Neural progenitor cell (in vitro differentiated cells): Measurements from ENCODE around the gene TMEM109.

Experiments used
- EZH2 ChIP-seq: fragments of 200-600 bp; sonication (generic); IDR thresholded peaks from 2 replicates; pipeline ENCODE4 v1.6.1; 2017; ENCODE audit warnings: antibody characterized with exemption, mild to moderate bottlenecking, moderate library complexity
- EZH2phosphoT487 ChIP-seq: fragments of 200-600 bp; sonication (generic); IDR thresholded peaks from 2 replicates; pipeline ENCODE4 v1.6.1; 2017; ENCODE audit warnings: antibody characterized with exemption
- TF ChIP-seq, protein P1 (sequence below): fragments of 200-600 bp; sonication (generic); IDR thresholded peaks from 2 replicates; pipeline ENCODE4 v1.5.1; 2017; ENCODE audit warnings: antibody characterized with exemption, mild to moderate bottlenecking

- TF ChIP-seq, protein P1, sequence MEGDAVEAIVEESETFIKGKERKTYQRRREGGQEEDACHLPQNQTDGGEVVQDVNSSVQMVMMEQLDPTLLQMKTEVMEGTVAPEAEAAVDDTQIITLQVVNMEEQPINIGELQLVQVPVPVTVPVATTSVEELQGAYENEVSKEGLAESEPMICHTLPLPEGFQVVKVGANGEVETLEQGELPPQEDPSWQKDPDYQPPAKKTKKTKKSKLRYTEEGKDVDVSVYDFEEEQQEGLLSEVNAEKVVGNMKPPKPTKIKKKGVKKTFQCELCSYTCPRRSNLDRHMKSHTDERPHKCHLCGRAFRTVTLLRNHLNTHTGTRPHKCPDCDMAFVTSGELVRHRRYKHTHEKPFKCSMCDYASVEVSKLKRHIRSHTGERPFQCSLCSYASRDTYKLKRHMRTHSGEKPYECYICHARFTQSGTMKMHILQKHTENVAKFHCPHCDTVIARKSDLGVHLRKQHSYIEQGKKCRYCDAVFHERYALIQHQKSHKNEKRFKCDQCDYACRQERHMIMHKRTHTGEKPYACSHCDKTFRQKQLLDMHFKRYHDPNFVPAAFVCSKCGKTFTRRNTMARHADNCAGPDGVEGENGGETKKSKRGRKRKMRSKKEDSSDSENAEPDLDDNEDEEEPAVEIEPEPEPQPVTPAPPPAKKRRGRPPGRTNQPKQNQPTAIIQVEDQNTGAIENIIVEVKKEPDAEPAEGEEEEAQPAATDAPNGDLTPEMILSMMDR, result no peak
- TF ChIP-seq EZH2 (no peak), EZH2phosphoT487 (no peak)
Observed at GRCh38 chr11:60966890-60967289, 52.9 kb downstream of the TMEM109 start.
